Glutamatergic neuron (in vitro differentiated cells): ENCODE measurements around the gene WASF2. TPM values are rescaled to one million over a fixed set of nuclear protein-coding genes. Genes with fewer than 3 reads are reported as not detected.
"Not testable (repeated sequence)": the region's sequence is repeated elsewhere in the genome, so short reads cannot be mapped to it uniquely, and the experiment has no call there.

Experiments used
- DNase-seq: peaks from one replicate; pipeline ENCODE4 v3.0.0; 2022
- H3K27ac Mint-ChIP-seq: one replicate; pipeline ENCODE4 v1.8.0; 2020; ENCODE audit warnings: mild to moderate bottlenecking, mixed read lengths, inconsistent platforms; ENCODE audit not compliant: unreplicated experiment
- H3K27me3 Mint-ChIP-seq: one replicate; pipeline ENCODE4 v1.8.0; 2020; ENCODE audit warnings: mild to moderate bottlenecking, moderate library complexity, mixed read lengths, inconsistent platforms; ENCODE audit not compliant: unreplicated experiment
- H3K36me3 Mint-ChIP-seq: one replicate; pipeline ENCODE4 v1.8.0; 2020; ENCODE audit warnings: mild to moderate bottlenecking, mixed read lengths, inconsistent platforms; ENCODE audit not compliant: unreplicated experiment
- H3K4me1 Mint-ChIP-seq: one replicate; pipeline ENCODE4 v1.8.0; 2020; ENCODE audit warnings: mild to moderate bottlenecking, low read depth, mixed read lengths, inconsistent platforms; ENCODE audit not compliant: unreplicated experiment
- H3K4me3 Mint-ChIP-seq: one replicate; pipeline ENCODE4 v1.8.0; 2020; ENCODE audit warnings: mild to moderate bottlenecking, mixed read lengths, inconsistent platforms; ENCODE audit not compliant: unreplicated experiment
- H3K9me3 Mint-ChIP-seq: one replicate; pipeline ENCODE4 v1.8.0; 2020; ENCODE audit warnings: mild to moderate bottlenecking, moderate library complexity, mixed read lengths, inconsistent platforms; ENCODE audit not compliant: unreplicated experiment
- CTCF ChIP-seq: fragments of 200-600 bp; sonication (generic); IDR thresholded peaks from one replicate; pipeline ENCODE4 v1.5.0; 2021; ENCODE audit not compliant: partially characterized antibody, unreplicated experiment
- total RNA-seq: library from RNA; stranded (reverse); fragmentation: NEBNext Ultra II Directional; extraction: Animal tissue kit (Norgen Biotek cat#: 25700); gene quantifications from one replicate; pipeline ENCODE4 v1.2.1, GENCODE V29; 2021; ENCODE audit not compliant: unreplicated experiment

The WASF2 gene
- total RNA-seq, 1 donor from 2014 or later = 47.0 TPM

GRCh38 chr1:27388337-27389005 lies 101.5 kb downstream of the WASF2 start:
- H3K27ac Mint-ChIP-seq = no peak overlapping the region

GRCh38 chr1:27384797-27385196 lies 105.2 kb downstream of the WASF2 start:
- H3K27me3 Mint-ChIP-seq = peaks cover 10% of the 10 kb centered on the region
- H3K4me1 Mint-ChIP-seq, H3K27ac Mint-ChIP-seq, H3K36me3 Mint-ChIP-seq, DNase-seq, H3K4me3 Mint-ChIP-seq, H3K9me3 Mint-ChIP-seq: not testable (repeated sequence)

More at GRCh38 chr1:27388337-27389005, 101.5 kb downstream of the WASF2 start:
- H3K36me3 Mint-ChIP-seq = no peaks in the 10 kb centered on the region
- no peak overlapping the region for H3K4me3 Mint-ChIP-seq
- peak; percentile 93 for TF ChIP-seq CTCF
- H3K27me3 Mint-ChIP-seq = peaks cover 7% of the 10 kb centered on the region
- H3K4me1 Mint-ChIP-seq = peaks cover 13% of the 10 kb centered on the region
- DNase-seq = peak; percentile 64
- peaks cover 1% of the 10 kb centered on the region for H3K9me3 Mint-ChIP-seq

GRCh38 chr1:27383661-27384060 lies 106.3 kb downstream of the WASF2 start:
- Mint-ChIP-seq H3K4me1 (no peaks in the 10 kb centered on the region), H3K9me3 (peaks cover 1% of the 10 kb centered on the region), H3K27ac (no peak overlapping the region), H3K4me3 (no peak overlapping the region), H3K36me3 (no peaks in the 10 kb centered on the region), H3K27me3 (peaks cover 13% of the 10 kb centered on the region)
- no peak for TF ChIP-seq CTCF
- no peak for DNase-seq

GRCh38 chr1:27383039-27383605 lies 106.8 kb downstream of the WASF2 start, which contains the start of gene CD164L2:
Gene CD164L2, minus strand, starts transcription at chr1:27383333. Its CDS starts 94 bp downstream, at chr1:27383239.
- peaks cover 13% of the 10 kb centered on the region for H3K27me3 Mint-ChIP-seq
- peaks cover 1% of the 10 kb centered on the region for H3K9me3 Mint-ChIP-seq
- no peak for TF ChIP-seq CTCF
- no peak within 1 kb of the TSS for H3K4me3 Mint-ChIP-seq
- H3K27ac Mint-ChIP-seq = no peak within 1 kb of the TSS
- no peaks in the 10 kb centered on the region for H3K4me1 Mint-ChIP-seq
- DNase-seq = peak; percentile 58
- no peaks in the 10 kb centered on the region for H3K36me3 Mint-ChIP-seq

- Mint-ChIP-seq H3K4me1 (peaks cover 3% of the 10 kb centered on the region), H3K27me3 (peaks cover 13% of the 10 kb centered on the region), H3K27ac (no peak overlapping the region), H3K4me3 (no peak overlapping the region), H3K36me3 (no peaks in the 10 kb centered on the region), H3K9me3 (peaks cover 4% of the 10 kb centered on the region)
- no peak for TF ChIP-seq CTCF
- DNase-seq = no peak
Measured at GRCh38 chr1:27381969-27382762, 107.8 kb downstream of the WASF2 start.
